HG03108 (cell line): ENCODE results near the gene LAMA2.

ENCODE experiments used
- ATAC-seq: cut with Tn5 transposase; IDR thresholded peaks from one replicate; pipeline ENCODE4 v1.9.1; 2021; ENCODE audit warnings: moderate library complexity; ENCODE audit not compliant: unreplicated experiment

Gene LAMA2

GRCh38 chr6:129475477-129476247, 592.7 kb downstream of the LAMA2 start:
- no peak for ATAC-seq

GRCh38 chr6:129476248-129476564, 593.3 kb downstream of the LAMA2 start:
- no peak for ATAC-seq

GRCh38 chr6:129476810-129477209, 593.9 kb downstream of the LAMA2 start:
- ATAC-seq: no peak

GRCh38 chr6:129478379-129478778, 595.4 kb downstream of the LAMA2 start:
- no peak for ATAC-seq

DNA sequence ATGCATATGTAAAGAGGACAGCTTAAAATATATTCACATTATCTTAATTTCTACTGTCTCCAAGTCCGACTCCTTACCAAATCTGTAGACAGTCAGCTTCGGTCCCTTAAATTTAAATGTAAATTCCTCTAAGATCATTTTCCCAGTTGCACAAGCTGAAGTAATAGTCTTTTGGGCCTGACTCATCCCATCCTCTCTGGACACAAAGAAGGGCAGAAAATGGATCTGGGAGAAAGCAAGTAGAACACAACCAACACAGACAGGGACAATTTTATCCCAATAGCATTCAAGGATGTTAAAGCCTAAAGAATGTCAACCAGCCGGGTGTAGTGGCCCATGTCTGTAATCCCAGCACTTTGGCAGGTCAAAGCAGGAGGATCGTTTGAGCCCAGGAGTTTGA, 598.8 kb downstream of the LAMA2 start:
- ATAC-seq: no peak

GRCh38 chr6:129485746-129486145, 602.8 kb downstream of the LAMA2 start:
- no peak for ATAC-seq

- no peak for ATAC-seq
These were observed 603.4 kb downstream of the LAMA2 start for GRCh38 chr6:129486327-129486726.

DNA sequence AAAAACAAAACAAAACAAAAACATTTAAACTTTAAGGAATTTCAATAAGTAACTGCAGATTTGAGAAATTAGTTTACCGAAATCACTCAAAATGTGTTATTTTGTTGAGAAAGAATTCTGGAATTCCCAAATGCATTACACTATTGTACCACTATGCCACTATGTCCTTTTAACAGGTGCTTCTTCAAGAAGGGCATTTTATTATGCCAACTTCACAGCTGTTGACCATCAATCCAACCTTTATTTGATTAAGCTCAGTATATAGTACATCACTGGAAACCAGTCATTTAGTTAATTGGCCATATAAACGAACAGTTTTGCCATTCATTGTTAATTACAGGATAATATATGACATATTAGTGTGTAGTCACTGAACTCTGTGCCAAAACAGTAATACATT, 605.4 kb downstream of the LAMA2 start:
- no peak for ATAC-seq

DNA sequence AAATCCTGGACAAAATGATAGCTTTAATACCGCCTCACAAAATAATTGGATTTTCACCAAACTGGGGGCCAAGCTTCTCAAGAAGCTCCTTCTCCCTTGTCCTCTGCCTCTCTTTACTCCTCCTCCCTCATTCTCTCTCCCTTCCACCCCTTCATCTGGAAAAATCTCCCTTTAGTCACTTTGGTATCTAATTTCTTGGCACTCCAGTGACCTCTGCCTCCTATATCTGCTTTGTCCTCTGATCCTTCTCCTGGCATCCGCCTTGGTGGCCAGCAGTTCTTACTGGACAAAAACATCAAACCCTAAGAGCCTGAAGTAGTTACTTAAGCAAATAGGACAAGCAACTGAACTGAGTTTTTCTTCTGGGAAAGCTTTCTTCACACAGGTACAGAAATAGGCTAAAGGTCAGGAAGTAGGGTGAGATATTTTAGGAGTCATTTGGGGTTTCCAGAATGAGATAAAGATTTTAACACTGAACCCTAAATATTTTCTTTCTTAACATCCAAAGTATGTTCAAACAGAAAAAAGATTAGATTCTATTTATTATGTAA, 606.4 kb downstream of the LAMA2 start:
- no peak for ATAC-seq

GRCh38 chr6:129490521-129491255, 607.8 kb downstream of the LAMA2 start:
- ATAC-seq: peak; percentile 89

- ATAC-seq: no peak
These were observed 608.5 kb downstream of the LAMA2 start for GRCh38 chr6:129491436-129491835.

DNA sequence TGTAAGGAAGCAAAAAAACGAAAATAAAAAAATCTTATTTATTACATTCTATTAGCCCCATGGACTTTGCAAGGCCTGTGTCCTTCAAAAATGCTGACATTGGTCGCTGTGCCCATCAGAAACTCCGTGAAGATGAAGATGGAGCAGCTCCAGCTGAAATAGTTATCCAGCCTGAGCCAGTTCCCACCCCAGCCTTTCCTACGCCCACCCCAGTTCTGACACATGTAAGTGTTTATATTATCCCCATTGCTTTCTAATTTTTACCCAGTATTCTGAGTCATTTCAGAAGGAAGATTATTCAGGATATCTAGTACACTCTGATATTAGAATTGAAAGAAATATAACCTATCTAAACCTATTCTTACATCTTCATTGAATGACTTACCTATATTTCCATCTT, 609.3 kb downstream of the LAMA2 start:
- no peak for ATAC-seq

DNA sequence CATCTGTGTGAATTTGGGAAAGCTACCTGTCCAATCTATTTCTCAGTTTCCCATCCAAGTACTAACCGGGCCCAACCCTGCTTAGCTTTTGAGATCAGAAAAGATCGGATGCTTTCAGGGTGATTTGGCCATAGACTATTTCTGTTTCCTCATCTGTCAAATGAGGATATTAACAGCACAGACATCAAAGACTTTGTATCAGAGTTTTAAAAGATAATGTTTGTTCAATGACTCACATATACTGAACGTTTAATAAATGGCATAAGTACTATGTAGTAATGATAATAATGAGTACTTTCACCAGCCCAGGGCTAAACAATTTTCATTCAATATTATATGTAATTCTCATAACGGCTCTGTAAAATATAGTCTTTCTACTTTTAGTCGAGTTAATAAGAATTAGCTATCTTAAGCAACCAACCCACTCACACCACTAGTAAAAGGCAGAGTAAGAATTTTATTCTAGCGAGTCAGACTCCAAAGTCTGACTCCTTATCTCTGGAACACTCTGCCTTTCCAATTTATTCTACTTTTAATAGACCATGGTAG, 610.5 kb downstream of the LAMA2 start:
- no peak for ATAC-seq

DNA sequence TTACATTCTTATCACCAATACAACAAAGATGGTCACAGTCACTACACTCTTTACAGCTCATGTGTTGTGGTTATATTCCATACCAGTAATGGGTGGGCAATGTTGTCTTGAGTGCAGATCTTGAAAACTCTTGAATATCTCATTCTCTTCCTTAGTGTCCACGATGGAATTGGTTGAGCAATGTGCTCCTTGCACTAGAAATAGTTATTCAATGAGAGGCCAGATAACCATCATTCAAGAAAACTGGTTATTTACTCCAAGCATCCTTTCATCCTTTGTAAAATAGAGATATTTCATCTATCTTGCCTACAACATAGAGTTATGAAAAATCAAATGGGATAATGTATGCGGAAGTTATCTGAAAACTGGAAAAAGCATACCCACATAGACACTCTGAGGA, 611.2 kb downstream of the LAMA2 start:
- no peak for ATAC-seq

DNA sequence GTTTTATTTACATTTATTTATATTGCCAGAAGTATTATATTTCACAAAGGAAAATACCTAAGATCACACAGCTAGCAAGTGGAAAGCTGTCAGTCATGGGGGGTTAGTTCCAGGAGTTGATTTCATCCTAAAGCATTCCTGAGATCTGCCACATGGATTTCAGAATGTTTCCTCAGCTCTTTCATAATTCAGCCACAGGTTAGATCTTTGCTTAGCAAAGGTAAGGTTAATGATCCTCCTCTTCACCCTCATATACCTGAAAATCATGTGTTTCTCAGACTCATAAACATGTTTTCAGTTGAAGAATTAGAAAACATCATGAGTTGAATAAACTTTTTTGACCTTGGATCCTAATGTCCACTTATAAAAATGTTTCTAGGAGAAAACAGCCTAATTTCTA, 611.6 kb downstream of the LAMA2 start:
- no peak for ATAC-seq

DNA sequence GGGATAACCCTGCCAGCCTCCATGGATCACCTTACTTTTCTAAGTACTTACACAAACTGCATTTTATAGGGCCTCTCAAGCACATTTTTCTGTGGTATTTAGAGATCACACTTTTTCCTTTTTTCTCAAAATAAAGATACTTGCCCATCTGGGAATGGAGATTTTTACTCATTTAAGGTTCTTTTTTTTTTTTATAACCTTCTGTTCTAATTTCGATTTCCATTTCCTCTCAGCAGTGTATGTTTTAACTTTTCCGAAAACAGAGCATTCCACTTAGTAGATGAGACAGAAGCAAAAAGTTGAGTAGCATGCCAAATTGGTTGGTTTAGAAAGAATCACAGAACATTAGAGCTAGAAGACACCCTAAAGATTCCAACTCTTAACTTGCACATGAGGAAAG, 612.7 kb downstream of the LAMA2 start:
- no peak for ATAC-seq

- ATAC-seq: no peak
These were observed 614.8 kb downstream of the LAMA2 start for GRCh38 chr6:129497481-129498441.

- no peak for ATAC-seq
These were observed 615.6 kb downstream of the LAMA2 start for GRCh38 chr6:129498541-129498940.

- peak; percentile 67 for ATAC-seq
These were observed 616.3 kb downstream of the LAMA2 start for GRCh38 chr6:129498950-129499842.

GRCh38 chr6:129499843-129500219, 616.9 kb downstream of the LAMA2 start:
- no peak for ATAC-seq
